Measurements from ENCODE around the gene ZNF280A. TPM values are rescaled to one million over a fixed set of nuclear protein-coding genes. Genes with fewer than 3 reads are reported as not detected.

Gene ZNF280A
- total RNA-seq, 2 donors from 2014 or later = not detected

DNA sequence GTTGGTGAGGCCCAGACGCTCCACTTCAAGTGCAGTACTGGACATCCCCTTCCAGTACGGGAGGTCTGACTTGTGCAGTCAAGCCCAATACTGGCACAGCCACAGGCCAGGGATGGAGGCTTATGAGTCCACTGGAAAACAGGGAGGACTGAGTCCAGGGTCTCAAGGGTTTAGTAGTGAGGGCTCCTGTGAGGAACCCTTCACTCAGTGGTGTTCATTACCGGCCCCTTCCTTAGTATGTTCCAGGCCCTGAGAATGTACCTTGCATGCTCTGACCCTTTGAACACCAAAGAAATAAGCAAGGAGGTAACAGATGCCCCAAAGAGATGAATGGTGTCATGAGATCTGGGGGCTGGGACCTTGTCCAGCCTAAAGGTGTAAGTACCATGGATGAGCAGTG, 27.2 kb upstream of the ZNF280A start:
- H3K36me3 ChIP-seq = no peaks in the 10 kb centered on the region
- no peak for TF ChIP-seq CTCF (IDR thresholded peaks at IDR 0.05)
- H3K27me3 ChIP-seq = no peaks in the 10 kb centered on the region

GRCh38 chr22:22546490-22546889, 26.4 kb upstream of the ZNF280A start:
- Histone ChIP-seq H3K4me1 (no peaks in the 10 kb centered on the region), H3K27me3 (no peaks in the 10 kb centered on the region), H3K9me3 (no peaks in the 10 kb centered on the region), H3K4me3 (no peak overlapping the region), H3K27ac (no peak overlapping the region), H3K36me3 (no peaks in the 10 kb centered on the region)
- DNase-seq (ENCODE audit: low spot score) = no peak
- no peak for TF ChIP-seq CTCF (IDR thresholded peaks at IDR 0.05)

More for the DNA sequence above, 27.2 kb upstream of the ZNF280A start:
- no peak overlapping the region for H3K4me3 ChIP-seq
- H3K27ac ChIP-seq = no peak overlapping the region
- H3K4me1 ChIP-seq = no peaks in the 10 kb centered on the region
- no peaks in the 10 kb centered on the region for H3K9me3 ChIP-seq
- no peak for DNase-seq (ENCODE audit: low spot score)

DNA sequence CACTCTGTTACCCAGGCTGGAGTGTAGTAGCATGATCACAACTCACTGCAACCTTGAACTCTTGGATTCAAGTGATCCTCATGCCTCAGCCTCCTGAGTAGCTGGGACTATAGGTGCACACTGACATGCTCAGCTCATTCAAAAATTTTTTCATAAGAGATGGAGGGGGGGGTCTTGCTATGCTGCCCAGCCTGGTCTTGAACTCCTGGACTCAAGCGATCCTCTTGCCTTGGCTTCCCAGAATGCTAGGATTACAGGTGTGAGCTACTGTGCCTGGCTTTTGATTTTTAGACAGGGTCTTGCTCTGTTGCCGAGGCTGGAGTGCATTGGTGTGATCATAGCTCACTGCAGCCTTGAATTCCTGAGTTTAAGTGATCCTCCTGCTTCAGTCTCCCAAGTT, 25.0 kb upstream of the ZNF280A start:
- no peak overlapping the region for H3K27ac ChIP-seq
- H3K36me3 ChIP-seq = no peaks in the 10 kb centered on the region
- H3K9me3 ChIP-seq = peaks cover 0 to 4% of the 10 kb centered on the region in 2 donors
- no peak for DNase-seq (ENCODE audit: low spot score)
- TF ChIP-seq CTCF (IDR thresholded peaks at IDR 0.05) = no peak
- H3K4me1 ChIP-seq = no peaks in the 10 kb centered on the region
- H3K4me3 ChIP-seq = no peak overlapping the region
- no peaks in the 10 kb centered on the region for H3K27me3 ChIP-seq

GRCh38 chr22:22538226-22538989, 18.3 kb upstream of the ZNF280A start:
- no peak for TF ChIP-seq CTCF (IDR thresholded peaks at IDR 0.05)
- H3K4me1 ChIP-seq = no peaks in the 10 kb centered on the region
- H3K4me3 ChIP-seq = no peak overlapping the region
- H3K27me3 ChIP-seq = no peaks in the 10 kb centered on the region
- DNase-seq (ENCODE audit: low spot score) = no peak
- H3K9me3 ChIP-seq = peaks cover 0 to 7% of the 10 kb centered on the region in 2 donors
- no peaks in the 10 kb centered on the region for H3K36me3 ChIP-seq
- H3K27ac ChIP-seq = no peak overlapping the region

GRCh38 chr22:22536916-22537315, 16.8 kb upstream of the ZNF280A start:
- DNase-seq (ENCODE audit: low spot score) = no peak
- no peaks in the 10 kb centered on the region for H3K4me1 ChIP-seq
- no peak for TF ChIP-seq CTCF (IDR thresholded peaks at IDR 0.05)
- no peaks in the 10 kb centered on the region for H3K36me3 ChIP-seq
- H3K27ac ChIP-seq = no peak overlapping the region
- peaks cover 0 to 7% of the 10 kb centered on the region in 2 donors for H3K9me3 ChIP-seq
- H3K4me3 ChIP-seq = no peak overlapping the region
- no peaks in the 10 kb centered on the region for H3K27me3 ChIP-seq

GRCh38 chr22:22536515-22536914, 16.4 kb upstream of the ZNF280A start:
- Histone ChIP-seq H3K27me3 (no peaks in the 10 kb centered on the region), H3K27ac (no peak overlapping the region), H3K36me3 (no peaks in the 10 kb centered on the region), H3K4me1 (no peaks in the 10 kb centered on the region), H3K4me3 (no peak overlapping the region), H3K9me3 (peaks cover 0 to 7% of the 10 kb centered on the region in 2 donors)
- no peak for TF ChIP-seq CTCF (IDR thresholded peaks at IDR 0.05)
- no peak for DNase-seq (ENCODE audit: low spot score)
